OCI-LY1 (cell line): Measurements from ENCODE around the gene RPL32.

Experiments
- CTCF ChIP-seq: fragments of 200-600 bp; sonication (generic), shearing (Covaris generic); IDR thresholded peaks from 2 replicates; pipeline ENCODE4 v1.5.1; 2017; ENCODE audit warnings: mild to moderate bottlenecking, antibody characterized with exemption, low read length, moderate library complexity, mixed read lengths
- EZH2 ChIP-seq: fragments of 200-600 bp; sonication (generic), shearing (Covaris generic); IDR thresholded peaks from 2 replicates; pipeline ENCODE4 v1.8.0; 2017; ENCODE audit warnings: borderline replicate concordance, mixed run types, mild to moderate bottlenecking, antibody characterized with exemption, low read length, moderate library complexity, mixed read lengths

GRCh38 chr3:12828751-12829150 is 12.6 kb downstream of the RPL32 start:
- TF ChIP-seq CTCF (no peak), EZH2 (no peak)
